ENCODE results near the gene MGMT. TPM values are rescaled to one million over a fixed set of nuclear protein-coding genes. Genes with fewer than 3 reads are reported as not detected.

MGMT gene
- total and polyA plus RNA-seq, 2 of the 4 experiments (the other 2 are of a cell fraction) = 11.5 to 17.8 TPM

DNA sequence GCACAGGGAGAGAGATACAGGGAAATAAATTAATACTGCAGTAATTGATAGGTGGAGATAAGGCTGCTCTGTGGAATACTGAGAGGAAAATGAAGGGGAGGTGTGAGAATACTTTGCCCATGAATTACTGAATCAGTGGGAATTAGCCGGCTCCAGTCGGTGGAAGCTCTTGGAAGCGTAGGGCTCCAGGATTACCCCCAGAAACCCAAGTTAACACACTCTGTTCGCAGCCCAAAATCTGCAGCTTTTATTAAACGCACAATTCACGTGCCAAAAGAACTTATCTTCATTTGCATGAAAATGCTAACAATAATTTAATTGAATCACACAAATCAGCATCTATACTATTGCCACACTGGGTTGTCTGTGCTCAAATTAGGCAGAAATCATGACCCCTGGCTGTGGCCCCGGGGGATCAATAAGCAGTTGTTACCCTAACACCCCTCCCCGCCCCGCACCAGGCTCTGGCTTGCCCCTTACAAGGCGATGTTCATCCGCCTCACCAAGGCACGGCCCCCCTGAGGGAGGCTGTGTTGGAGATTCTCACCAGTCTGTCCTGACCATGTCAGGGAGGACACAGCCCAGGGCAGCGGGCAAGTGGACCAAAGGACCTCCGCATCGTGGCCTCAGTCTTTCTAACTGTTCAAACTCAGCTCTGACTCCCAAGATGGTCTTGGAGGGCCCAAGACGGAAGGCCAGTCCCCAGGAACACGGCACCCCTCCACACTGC is 48.4 kb upstream of the MGMT start:
- BruUV-seq (replicated peaks) = no TSS peak
- H4K8ac ChIP-seq (ENCODE audit: low read depth in 2 of 2, low read length in 2 of 2) = no peak overlapping the region
- H3K14ac ChIP-seq (replicated peaks; ENCODE audit: low read depth, low read length) = no peak overlapping the region
- H3K9me1 ChIP-seq (ENCODE audit: insufficient read depth, low read length) = no peaks in the 10 kb centered on the region
- no peak overlapping the region for H3K18ac ChIP-seq (ENCODE audit: low read depth, low read length)
- no peak overlapping the region for H3K23ac ChIP-seq (ENCODE audit: low read depth, low read length)
- H2AFZ ChIP-seq (replicated peaks; ENCODE audit: low read length, poor library complexity) = no peak overlapping the region
- in situ Hi-C loops (cut with MboI; ENCODE audit: low sequenced_read_pairs) = no loop called here
- TF ChIP-seq CEBPB (IDR thresholded peaks at IDR 0.05; ENCODE audit: low read depth, low read length) (no peak), RAD21 (IDR thresholded peaks at IDR 0.05; ENCODE audit: low read length) (no peak), MAFK (IDR thresholded peaks at IDR 0.05; ENCODE audit: low read depth, low read length) (no peak), MXI1 (IDR thresholded peaks at IDR 0.05; ENCODE audit: borderline replicate concordance, low read depth, low read length) (no peak), RFX5 (IDR thresholded peaks at IDR 0.05; ENCODE audit: low read depth, low read length) (no peak), RCOR1 (IDR thresholded peaks at IDR 0.05; ENCODE audit: insufficient replicate concordance, low read length) (no peak), SMC3 (IDR thresholded peaks at IDR 0.05; ENCODE audit: low read depth, low read length) (no peak)
- TF ChIP-seq, protein P1, sequence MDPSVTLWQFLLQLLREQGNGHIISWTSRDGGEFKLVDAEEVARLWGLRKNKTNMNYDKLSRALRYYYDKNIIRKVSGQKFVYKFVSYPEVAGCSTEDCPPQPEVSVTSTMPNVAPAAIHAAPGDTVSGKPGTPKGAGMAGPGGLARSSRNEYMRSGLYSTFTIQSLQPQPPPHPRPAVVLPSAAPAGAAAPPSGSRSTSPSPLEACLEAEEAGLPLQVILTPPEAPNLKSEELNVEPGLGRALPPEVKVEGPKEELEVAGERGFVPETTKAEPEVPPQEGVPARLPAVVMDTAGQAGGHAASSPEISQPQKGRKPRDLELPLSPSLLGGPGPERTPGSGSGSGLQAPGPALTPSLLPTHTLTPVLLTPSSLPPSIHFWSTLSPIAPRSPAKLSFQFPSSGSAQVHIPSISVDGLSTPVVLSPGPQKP (IDR thresholded peaks at IDR 0.05; ENCODE audit: borderline replicate concordance, low read depth, low read length) = no peak
- H3K9me3 ChIP-seq (ENCODE audit: control insufficient read depth, insufficient read depth, low read length) = peaks cover 9% of the 10 kb centered on the region; the same call in 1 of the 2 replicates
- no peak overlapping the region for H3K4me2 ChIP-seq (ENCODE audit: low read depth, low read length)
- no peak overlapping the region for H2AK5ac ChIP-seq (ENCODE audit: low read depth, low read length)
- no peak overlapping the region for H2BK120ac ChIP-seq (ENCODE audit: low read depth, low read length)
- no peak overlapping the region for H3K9ac ChIP-seq (ENCODE audit: low read depth, low read length)
- ATAC-seq (ENCODE audit: low read depth) (no peak), DNase-seq (no peak)
- H2BK15ac ChIP-seq (ENCODE audit: low read depth, low read length) = no peak overlapping the region
- H3K56ac ChIP-seq (ENCODE audit: extremely low read depth, insufficient read depth, low read length) = no peak overlapping the region
- ChIA-PET POLR2A (ENCODE audit: unreplicated experiment) (no interaction called here), CTCF (no interaction called here)
- intact Hi-C loops (cut with micrococcal nuclease) = no loop called here
- no peak overlapping the region for H4K5ac ChIP-seq (ENCODE audit: low read depth, low read length)
- no peak overlapping the region for H4K91ac ChIP-seq (ENCODE audit: insufficient read depth, low read depth, low read length)
- no peaks in the 10 kb centered on the region for H3K36me3 ChIP-seq (ENCODE audit: control insufficient read depth, insufficient read depth, low read length)
- dilution Hi-C loops (cut with HindIII; ENCODE audit: low sequenced_read_pairs, unreplicated experiment) = no loop called here
- H3K27ac ChIP-seq (ENCODE audit: insufficient read depth, low read length) = no peak overlapping the region
- H3K4me3 ChIP-seq (ENCODE audit: insufficient read depth, low read depth, low read length) = no peak overlapping the region
- H2BK20ac ChIP-seq (ENCODE audit: low read depth, low read length) = no peak overlapping the region
- H3K4ac ChIP-seq (ENCODE audit: low read depth, low read length) = no peak overlapping the region
- H2AK9ac ChIP-seq (replicated peaks; ENCODE audit: low read depth, low read length, poor library complexity) = no peak overlapping the region
- no peaks in the 10 kb centered on the region for H3K4me1 ChIP-seq (ENCODE audit: control insufficient read depth, insufficient read depth, low read length)
- 96% methylated on average over 5 of the region's 17 CpGs; no CpG with 5 or more reads in 1 of the 2 experiments for WGBS, 2 experiments (ENCODE audit: extremely low coverage in 2 of 2, insufficient read length in 1 of 2)
- no peaks in the 10 kb centered on the region for H3K27me3 ChIP-seq (ENCODE audit: control insufficient read depth, insufficient read depth, low read length)
- H3K79me1 ChIP-seq (ENCODE audit: low read depth in 1 of 2, low read length in 2 of 2) = no peaks in the 10 kb centered on the region
- no peak overlapping the region for H2BK5ac ChIP-seq (ENCODE audit: low read depth, low read length, poor library complexity, severe bottlenecking)
- H4K20me1 ChIP-seq (ENCODE audit: insufficient read depth, low read length) = no peaks in the 10 kb centered on the region

Data from IMR-90 (cell line).